Measurements from ENCODE around the gene LRRTM3. TPM values are rescaled to one million over a fixed set of nuclear protein-coding genes. Genes with fewer than 3 reads are reported as not detected.

Gene LRRTM3
- total and polyA plus RNA-seq, 2 experiments from 2014 or later: 0.21 to 0.37 TPM

GRCh38 chr10:67077376-67077775 lies 151.5 kb downstream of the LRRTM3 start (continued):
- TF ChIP-seq ZNF462 (CRISPR knock-in tag; IDR thresholded peaks at IDR 0.05): no peak
- TF ChIP-seq, protein P1, sequence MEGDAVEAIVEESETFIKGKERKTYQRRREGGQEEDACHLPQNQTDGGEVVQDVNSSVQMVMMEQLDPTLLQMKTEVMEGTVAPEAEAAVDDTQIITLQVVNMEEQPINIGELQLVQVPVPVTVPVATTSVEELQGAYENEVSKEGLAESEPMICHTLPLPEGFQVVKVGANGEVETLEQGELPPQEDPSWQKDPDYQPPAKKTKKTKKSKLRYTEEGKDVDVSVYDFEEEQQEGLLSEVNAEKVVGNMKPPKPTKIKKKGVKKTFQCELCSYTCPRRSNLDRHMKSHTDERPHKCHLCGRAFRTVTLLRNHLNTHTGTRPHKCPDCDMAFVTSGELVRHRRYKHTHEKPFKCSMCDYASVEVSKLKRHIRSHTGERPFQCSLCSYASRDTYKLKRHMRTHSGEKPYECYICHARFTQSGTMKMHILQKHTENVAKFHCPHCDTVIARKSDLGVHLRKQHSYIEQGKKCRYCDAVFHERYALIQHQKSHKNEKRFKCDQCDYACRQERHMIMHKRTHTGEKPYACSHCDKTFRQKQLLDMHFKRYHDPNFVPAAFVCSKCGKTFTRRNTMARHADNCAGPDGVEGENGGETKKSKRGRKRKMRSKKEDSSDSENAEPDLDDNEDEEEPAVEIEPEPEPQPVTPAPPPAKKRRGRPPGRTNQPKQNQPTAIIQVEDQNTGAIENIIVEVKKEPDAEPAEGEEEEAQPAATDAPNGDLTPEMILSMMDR (conservative IDR thresholded peaks at IDR 0.05; ENCODE audit: low read depth in 2 of 2): no peak
- TF ChIP-seq CREB1 (CRISPR knock-in tag; IDR thresholded peaks at IDR 0.05; ENCODE audit: low read depth): no peak
- no peak for TF ChIP-seq NANOG (IDR thresholded peaks at IDR 0.05; ENCODE audit: borderline replicate concordance)
- TF ChIP-seq ZNF114 (CRISPR knock-in tag; IDR thresholded peaks at IDR 0.05): no peak
- no peak for TF ChIP-seq POLR2AphosphoS5 (IDR thresholded peaks at IDR 0.05; ENCODE audit: low read depth)
- no peak for TF ChIP-seq STAT1 (IDR thresholded peaks at IDR 0.05; ENCODE audit: unreplicated experiment)
- TF ChIP-seq JUNB (IDR thresholded peaks at IDR 0.05; ENCODE audit: unreplicated experiment): no peak

GRCh38 chr10:67079126-67079525 lies 153.3 kb downstream of the LRRTM3 start:
- no peaks in the 10 kb centered on the region for H3K36me3 Mint-ChIP-seq (ENCODE audit: low read depth)
- peaks cover 2% of the 10 kb centered on the region for H3K27me3 Mint-ChIP-seq (ENCODE audit: insufficient read depth, low read depth, poor library complexity)
- TF ChIP-seq CREB1 (CRISPR knock-in tag; IDR thresholded peaks at IDR 0.05; ENCODE audit: low read depth) (no peak), EZH2 (IDR thresholded peaks at IDR 0.05; ENCODE audit: low read depth, unreplicated experiment) (no peak), NANOG (IDR thresholded peaks at IDR 0.05; ENCODE audit: borderline replicate concordance) (no peak), EZH2phosphoT487 (IDR thresholded peaks at IDR 0.05; ENCODE audit: unreplicated experiment) (no peak), ZNF114 (CRISPR knock-in tag; IDR thresholded peaks at IDR 0.05) (no peak)
- TF ChIP-seq, protein P2, sequence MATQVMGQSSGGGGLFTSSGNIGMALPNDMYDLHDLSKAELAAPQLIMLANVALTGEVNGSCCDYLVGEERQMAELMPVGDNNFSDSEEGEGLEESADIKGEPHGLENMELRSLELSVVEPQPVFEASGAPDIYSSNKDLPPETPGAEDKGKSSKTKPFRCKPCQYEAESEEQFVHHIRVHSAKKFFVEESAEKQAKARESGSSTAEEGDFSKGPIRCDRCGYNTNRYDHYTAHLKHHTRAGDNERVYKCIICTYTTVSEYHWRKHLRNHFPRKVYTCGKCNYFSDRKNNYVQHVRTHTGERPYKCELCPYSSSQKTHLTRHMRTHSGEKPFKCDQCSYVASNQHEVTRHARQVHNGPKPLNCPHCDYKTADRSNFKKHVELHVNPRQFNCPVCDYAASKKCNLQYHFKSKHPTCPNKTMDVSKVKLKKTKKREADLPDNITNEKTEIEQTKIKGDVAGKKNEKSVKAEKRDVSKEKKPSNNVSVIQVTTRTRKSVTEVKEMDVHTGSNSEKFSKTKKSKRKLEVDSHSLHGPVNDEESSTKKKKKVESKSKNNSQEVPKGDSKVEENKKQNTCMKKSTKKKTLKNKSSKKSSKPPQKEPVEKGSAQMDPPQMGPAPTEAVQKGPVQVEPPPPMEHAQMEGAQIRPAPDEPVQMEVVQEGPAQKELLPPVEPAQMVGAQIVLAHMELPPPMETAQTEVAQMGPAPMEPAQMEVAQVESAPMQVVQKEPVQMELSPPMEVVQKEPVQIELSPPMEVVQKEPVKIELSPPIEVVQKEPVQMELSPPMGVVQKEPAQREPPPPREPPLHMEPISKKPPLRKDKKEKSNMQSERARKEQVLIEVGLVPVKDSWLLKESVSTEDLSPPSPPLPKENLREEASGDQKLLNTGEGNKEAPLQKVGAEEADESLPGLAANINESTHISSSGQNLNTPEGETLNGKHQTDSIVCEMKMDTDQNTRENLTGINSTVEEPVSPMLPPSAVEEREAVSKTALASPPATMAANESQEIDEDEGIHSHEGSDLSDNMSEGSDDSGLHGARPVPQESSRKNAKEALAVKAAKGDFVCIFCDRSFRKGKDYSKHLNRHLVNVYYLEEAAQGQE (IDR thresholded peaks at IDR 0.05; ENCODE audit: unreplicated experiment): no peak

More at GRCh38 chr10:67079126-67079525, 153.3 kb downstream of the LRRTM3 start:
- H3K4me1 Mint-ChIP-seq: no peaks in the 10 kb centered on the region
- Histone ChIP-seq H3K27ac (ENCODE audit: low read depth) (no peak overlapping the region), H3K27me3 (ENCODE audit: insufficient read depth) (no peaks in the 10 kb centered on the region), H3K9me2 (ENCODE audit: insufficient read depth) (0 out of 2 replicates have a peak, but pooled peaks cover 8% of the 10 kb centered on the region), H2AFZ (no peak overlapping the region), H3K4me1 (ENCODE audit: insufficient read depth) (no peaks in the 10 kb centered on the region), H3K4me3 (no peak overlapping the region), H3K36me3 (ENCODE audit: insufficient read depth) (no peaks in the 10 kb centered on the region), H4K20me1 (replicated peaks; ENCODE audit: insufficient read depth) (no peaks in the 10 kb centered on the region), H3F3A (replicated peaks; ENCODE audit: low read depth) (no peaks in the 10 kb centered on the region), H3K79me2 (replicated peaks; ENCODE audit: insufficient read depth) (no peaks in the 10 kb centered on the region), H3K4me2 (no peak overlapping the region)
- H3K9me3 Mint-ChIP-seq: no peaks in the 10 kb centered on the region
- DNase-seq (ENCODE audit: low spot score) (no peak), ATAC-seq (no peak)
- no peak overlapping the region for H3K4me3 Mint-ChIP-seq
- H3K27ac Mint-ChIP-seq: no peak overlapping the region
